Measurements from ENCODE around the gene DNAH17. TPM values are rescaled to one million over a fixed set of nuclear protein-coding genes. Genes with fewer than 3 reads are reported as not detected.

The DNAH17 gene
- total and polyA plus RNA-seq, 2 of the 8 experiments (the other 6 are each of a cell fraction or from before 2014, with no cell fraction given), result 0.14 to 0.67 TPM

- H4K91ac ChIP-seq (replicated peaks; ENCODE audit: insufficient read length, low read length), result no peak overlapping the region
- H3K4ac ChIP-seq (replicated peaks; ENCODE audit: insufficient read length, low read depth, low read length), result no peak overlapping the region
- H3K79me2 ChIP-seq (ENCODE audit: control insufficient read depth in 1 of 2, insufficient read depth in 2 of 2, low read length in 2 of 2), result no peaks in the 10 kb centered on the region
- no peaks in the 10 kb centered on the region for H3K36me3 ChIP-seq (ENCODE audit: control insufficient read depth in 2 of 4, insufficient read depth in 4 of 4, low read length in 3 of 4)
- DNase-seq (ENCODE audit: low read depth in 1 of 2, low spot score in 2 of 2) (no peak), FAIRE-seq (no peak)
- no peak overlapping the region for H3K4me2 ChIP-seq (ENCODE audit: insufficient read depth in 1 of 2, low read depth in 2 of 2, low read length in 2 of 2)
- H2BK5ac ChIP-seq (ENCODE audit: low read depth, low read length), result no peak overlapping the region
- 0 out of 7 replicates have a peak, but pooled peaks cover 0 to 2% (median 0%) of the 10 kb centered on the region in 4 experiments for H3K27me3 ChIP-seq (replicated peaks in 1 of 4; ENCODE audit: control insufficient read depth in 3 of 4, extremely low read depth in 1 of 4, insufficient read depth in 3 of 4, low read length in 3 of 4)
- H2BK12ac ChIP-seq (ENCODE audit: low read depth, low read length), result no peak overlapping the region
- H3K4me3 ChIP-seq (ENCODE audit: extremely low read depth in 1 of 4, insufficient read depth in 2 of 4, low read depth in 3 of 4, low read length in 4 of 4), result no peak overlapping the region
- no peak overlapping the region for H3K56ac ChIP-seq (replicated peaks; ENCODE audit: insufficient read length, low read depth, low read length)
- WGBS, 2 experiments (ENCODE audit: extremely low coverage in 1 of 2, insufficient coverage in 1 of 2, insufficient read length in 1 of 2, insufficient replicate concordance in 2 of 2, low coverage in 1 of 2, low lambda C conversion rate in 2 of 2, missing lambda C conversion rate in 1 of 2), result 84% methylated on average over 27 of the region's 28 CpGs; no CpG with 5 or more reads in 1 of the 2 experiments
- no peak overlapping the region for H3K9ac ChIP-seq (replicated peaks in 1 of 4; ENCODE audit: extremely low read depth in 1 of 4, low read depth in 3 of 4, low read length in 3 of 4)
- CTCF ChIA-PET (ENCODE audit: partially characterized antibody), result interaction anchor here (0.7 to 1.3 kb wide), 4 partner anchors 13 to 231 kb away, joined by 3 to 4 read pairs (median 4); no protein-coding TSS in a partner anchor
- TF ChIP-seq KDM5A (IDR thresholded peaks at IDR 0.05; ENCODE audit: low read length) (no peak), TAF7 (optimal IDR thresholded peaks at IDR 0.05; ENCODE audit: borderline replicate concordance, low read depth, low read length) (no peak), TCF12 (IDR thresholded peaks at IDR 0.05; ENCODE audit: low read depth, low read length) (no peak), CHD2 (IDR thresholded peaks at IDR 0.05; ENCODE audit: low read length) (no peak), SIRT6 (IDR thresholded peaks at IDR 0.05; ENCODE audit: low read length) (no peak), JUND (IDR thresholded peaks at IDR 0.05; ENCODE audit: low read length) (no peak), MAFK (IDR thresholded peaks at IDR 0.05; ENCODE audit: low read depth, low read length) (no peak), POLR2A (IDR thresholded peaks at IDR 0.05; ENCODE audit: control extremely low read depth in 1 of 2, low read depth in 2 of 2, low read length in 2 of 2) (no peak), CREB1 (IDR thresholded peaks at IDR 0.05) (no peak), RFX5 (IDR thresholded peaks at IDR 0.05; ENCODE audit: borderline replicate concordance, low read depth, low read length) (no peak), NRF1 (IDR thresholded peaks at IDR 0.05; ENCODE audit: low read depth, low read length) (no peak), HDAC2 (IDR thresholded peaks at IDR 0.05; ENCODE audit: borderline replicate concordance in 1 of 2, low read depth in 2 of 2, low read length in 2 of 2) (no peak)
- H3K23me2 ChIP-seq (ENCODE audit: low read depth, low read length), result no peaks in the 10 kb centered on the region
- H4K8ac ChIP-seq (ENCODE audit: extremely low read depth, insufficient read depth, low read length), result no peak overlapping the region
- H4K20me1 ChIP-seq (replicated peaks in 1 of 2; ENCODE audit: control insufficient read depth in 1 of 2, insufficient read depth in 2 of 2, low read length in 2 of 2), result no peaks in the 10 kb centered on the region
- H3K4me1 ChIP-seq (replicated peaks in 1 of 4; ENCODE audit: control insufficient read depth in 3 of 4, insufficient read depth in 4 of 4, low read length in 3 of 4), result no peaks in the 10 kb centered on the region
- H3K9me3 ChIP-seq (ENCODE audit: insufficient read depth in 2 of 2, low read depth in 1 of 2, low read length in 1 of 2), result 0 out of 4 replicates have a peak, but pooled peaks cover 0 to 2% of the 10 kb centered on the region in 2 experiments
- H4K5ac ChIP-seq (ENCODE audit: insufficient read length, low read depth, low read length), result no peak overlapping the region
- H2AFZ ChIP-seq (ENCODE audit: low read length), result 0 out of 2 replicates have a peak overlapping the region, but pooled peaks have one; percentile 14
- H2BK120ac ChIP-seq (replicated peaks; ENCODE audit: low read depth, low read length), result no peak overlapping the region
- no peak overlapping the region for H3K23ac ChIP-seq (ENCODE audit: insufficient read length)
- POLR2A ChIA-PET (ENCODE audit: partially characterized antibody), result interaction anchor here (0.6 kb wide), 1 partner anchor 1290 kb away, joined by 3 read pairs; no protein-coding TSS in a partner anchor
- H3K27ac ChIP-seq (ENCODE audit: low read depth, low read length), result no peak overlapping the region
- H2AK5ac ChIP-seq (ENCODE audit: low read depth, low read length), result no peak overlapping the region
- H3K14ac ChIP-seq (ENCODE audit: insufficient read length), result no peak overlapping the region
- H2BK20ac ChIP-seq (ENCODE audit: low read length), result no peak overlapping the region
- H3K18ac ChIP-seq (ENCODE audit: extremely low read depth, low read length), result no peak overlapping the region
- H3K79me1 ChIP-seq (ENCODE audit: low read depth, low read length), result no peaks in the 10 kb centered on the region
- H2BK15ac ChIP-seq (ENCODE audit: low read length), result no peak overlapping the region
These were observed 66.8 kb downstream of the DNAH17 start for GRCh38 chr17:78510141-78511075.
